Activated effector memory CD4-positive, alpha-beta T cell treated with anti-CD3 and anti-CD28 coated beads, Interleukin-2, amount 50 U/mL, for 16 hours (primary cell): ENCODE measurements around the gene PAPOLG.

ENCODE experiments used
- DNase-seq: peaks from one replicate; pipeline ENCODE4 v3.0.0-alpha.2; 2020

Gene PAPOLG

DNA sequence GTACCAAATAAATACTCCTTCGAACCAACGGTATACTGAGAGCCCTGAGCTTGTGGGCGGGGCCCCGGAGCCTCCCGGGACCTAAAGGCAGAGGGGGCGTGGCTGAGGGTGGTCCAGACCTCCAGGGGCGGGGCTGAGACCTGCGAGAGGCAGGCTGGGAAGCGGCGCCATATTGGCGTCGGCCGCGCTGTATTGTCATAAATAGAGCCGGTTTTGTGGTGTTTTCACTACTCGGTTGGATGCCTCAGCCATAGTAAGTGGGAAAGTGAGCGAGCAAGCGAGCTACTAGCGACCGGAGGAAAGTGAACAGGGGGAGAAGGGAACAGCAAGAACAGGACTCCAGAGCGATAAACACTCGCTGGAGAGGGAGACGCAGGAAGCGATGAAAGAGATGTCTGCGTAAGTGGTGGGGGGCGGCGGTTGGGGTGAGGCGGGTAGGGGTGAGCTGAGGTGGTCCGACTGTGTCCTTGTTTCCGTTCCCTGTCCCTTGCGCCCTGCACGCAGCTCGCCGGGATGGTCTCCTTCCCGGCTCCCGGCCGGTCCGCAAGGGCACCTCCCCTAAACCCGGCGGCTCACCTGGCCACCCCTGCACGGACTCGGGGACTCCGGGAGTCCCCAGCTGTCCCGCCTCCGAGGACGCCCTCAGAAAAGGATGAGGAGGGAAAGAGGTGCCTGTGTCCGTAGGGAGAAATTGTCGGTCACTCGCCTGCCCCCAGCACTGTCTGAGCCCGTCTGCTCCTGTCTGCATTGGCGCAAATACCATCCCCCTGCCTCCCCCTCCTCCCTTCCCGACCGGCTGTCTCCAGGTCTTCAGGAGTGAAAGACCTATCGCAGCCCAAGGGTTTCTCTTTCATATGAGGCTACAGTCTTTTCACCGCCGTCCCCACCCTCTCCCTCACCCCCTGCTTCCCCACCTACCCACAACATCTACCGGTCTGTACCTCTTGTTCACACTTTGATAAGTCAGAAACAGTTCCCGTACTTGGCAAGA is at the start of gene PAPOLG:
PAPOLG (plus strand) TSS at position 172 of the 991 bp plus-strand sequence; CDS start at position 383, 211 bp downstream.
- peak; percentile 99 for DNase-seq

DNA sequence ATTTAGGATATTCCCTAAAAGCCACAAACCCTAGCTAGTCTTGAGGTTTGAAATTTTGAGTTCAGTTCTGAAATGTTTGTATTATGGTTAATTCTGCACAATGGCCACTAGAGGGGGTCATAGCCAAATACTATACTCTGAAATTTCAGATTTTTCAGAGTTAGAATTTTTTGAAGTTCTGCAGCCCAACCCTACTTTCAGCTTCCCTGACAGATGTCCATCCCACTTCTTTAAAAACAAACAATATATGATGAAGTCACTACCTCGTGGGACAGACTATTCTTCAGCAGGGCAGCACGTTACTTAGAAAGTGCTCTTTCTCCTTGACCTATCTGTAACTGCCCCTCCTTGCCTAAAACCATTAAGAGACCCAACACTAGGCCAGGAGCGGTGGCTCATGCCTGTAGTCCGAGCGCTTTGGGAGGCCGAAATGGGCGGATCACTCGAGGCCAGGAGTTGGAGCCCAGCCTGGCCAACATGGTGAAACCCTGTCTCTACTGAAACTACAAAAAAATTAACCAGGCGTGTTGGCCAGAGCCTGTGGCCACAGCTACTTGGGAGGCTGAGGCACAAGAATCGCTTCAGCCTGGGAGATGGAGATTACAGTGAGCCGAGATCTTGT is 48.2 kb upstream of the PAPOLG start:
- DNase-seq: no peak

DNA sequence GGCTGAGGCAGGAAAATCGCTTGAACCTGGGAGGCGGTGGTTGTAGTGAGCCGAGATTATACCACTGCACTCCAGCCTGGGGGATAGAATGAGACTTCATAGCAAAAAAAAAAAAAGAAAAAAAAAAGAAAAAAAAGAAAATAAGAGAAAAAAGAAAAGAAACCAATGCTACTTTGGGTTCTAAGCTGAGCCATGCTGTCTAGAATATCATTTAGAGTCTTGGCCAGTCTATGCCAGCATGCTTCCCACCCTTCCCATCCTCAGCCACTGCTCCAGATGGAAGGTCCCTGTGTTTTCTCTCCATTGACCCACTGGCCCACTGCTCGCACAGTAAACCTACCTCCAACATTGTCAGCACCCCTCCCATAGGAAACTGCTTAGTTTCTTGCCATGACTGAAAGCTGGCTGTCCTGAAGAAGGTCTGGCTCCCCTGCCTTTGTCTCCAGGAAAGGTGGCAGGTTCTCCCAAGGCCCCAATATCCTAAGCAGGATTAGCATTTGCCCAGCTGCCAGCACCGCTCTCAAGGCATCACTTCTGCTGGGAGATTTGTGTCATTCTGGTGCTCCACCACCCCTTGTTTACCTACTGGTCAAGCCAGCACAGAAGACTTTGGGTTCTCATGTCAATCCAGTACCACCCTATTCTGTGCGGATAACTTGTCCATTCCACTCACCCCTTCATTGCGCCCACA is 47.3 kb upstream of the PAPOLG start:
- no peak for DNase-seq

DNA sequence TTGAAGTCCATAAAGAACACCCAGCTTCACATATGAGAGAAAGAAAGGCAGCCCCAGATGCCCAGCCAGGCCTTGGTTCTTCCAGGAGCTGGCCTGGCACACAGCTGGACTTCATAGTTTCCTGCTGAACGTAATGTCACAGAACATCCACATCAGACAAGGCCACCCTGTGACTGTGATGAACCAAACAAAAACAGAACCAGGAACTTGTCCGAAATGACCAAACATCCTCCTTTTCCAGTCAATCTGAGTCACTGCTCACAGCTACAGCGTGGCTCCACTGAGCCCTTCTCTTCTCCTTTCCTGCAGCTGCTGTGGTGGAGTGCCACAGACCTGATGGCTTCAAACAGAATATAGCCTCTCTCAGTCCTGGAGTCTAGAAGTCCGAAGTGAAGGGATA is 45.4 kb upstream of the PAPOLG start:
- DNase-seq: no peak

DNA sequence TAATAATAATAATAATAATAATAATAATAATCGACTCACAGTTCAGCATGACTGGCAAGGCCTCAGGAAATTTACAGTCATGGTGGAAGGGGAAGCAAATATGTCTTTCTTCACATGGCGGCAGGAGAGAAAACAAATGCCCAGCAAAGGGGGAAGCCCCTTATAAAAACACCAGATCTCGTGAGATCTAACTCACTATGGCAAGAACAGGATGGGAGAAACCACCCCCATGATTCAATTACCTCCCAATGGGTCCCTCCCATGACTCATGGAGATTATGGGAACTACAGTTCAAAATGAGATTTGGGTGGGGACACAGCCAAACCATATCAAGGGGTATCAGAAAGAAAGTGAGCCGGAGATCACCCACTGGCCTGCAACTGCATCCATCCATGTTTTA is 40.5 kb upstream of the PAPOLG start:
- DNase-seq: no peak

DNA sequence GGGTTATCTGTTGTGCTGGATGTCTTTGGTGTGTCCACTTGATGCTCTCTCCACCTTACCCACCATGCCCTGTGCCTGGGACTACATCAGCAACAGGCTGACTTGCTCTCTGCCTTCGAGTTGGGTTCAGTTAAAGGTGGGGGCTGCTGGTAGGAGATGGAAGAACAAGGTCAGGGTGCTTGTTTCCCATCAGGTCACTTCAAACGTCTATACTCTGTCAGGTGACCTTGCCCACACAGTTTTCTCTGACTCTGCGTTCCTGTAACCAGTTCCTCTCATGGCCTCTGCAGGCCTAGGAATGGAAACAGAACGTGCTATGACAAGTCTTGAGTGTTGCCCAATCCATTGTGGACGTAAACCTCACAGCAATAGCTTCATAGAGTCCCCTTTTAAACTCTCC is 38.4 kb upstream of the PAPOLG start:
- DNase-seq: no peak

DNA sequence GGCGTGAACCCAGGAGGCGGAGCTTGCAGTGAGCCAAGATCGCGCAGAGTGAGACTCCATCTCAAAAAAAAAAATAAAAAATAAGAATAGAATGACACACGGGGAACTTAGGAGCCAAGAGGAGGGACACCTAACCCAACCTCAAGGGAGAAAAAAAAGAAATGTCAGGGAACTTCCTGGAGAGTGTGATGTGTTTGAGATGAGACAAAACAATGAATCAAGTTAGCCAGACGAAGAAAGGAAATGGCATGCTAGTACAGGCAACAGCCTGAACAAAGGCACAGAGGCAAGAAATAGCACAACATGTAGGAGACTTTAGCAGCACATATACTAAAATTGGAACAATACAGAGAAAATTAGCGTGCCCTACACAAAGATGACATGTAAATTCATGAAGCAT is 36.7 kb upstream of the PAPOLG start:
- no peak for DNase-seq

DNA sequence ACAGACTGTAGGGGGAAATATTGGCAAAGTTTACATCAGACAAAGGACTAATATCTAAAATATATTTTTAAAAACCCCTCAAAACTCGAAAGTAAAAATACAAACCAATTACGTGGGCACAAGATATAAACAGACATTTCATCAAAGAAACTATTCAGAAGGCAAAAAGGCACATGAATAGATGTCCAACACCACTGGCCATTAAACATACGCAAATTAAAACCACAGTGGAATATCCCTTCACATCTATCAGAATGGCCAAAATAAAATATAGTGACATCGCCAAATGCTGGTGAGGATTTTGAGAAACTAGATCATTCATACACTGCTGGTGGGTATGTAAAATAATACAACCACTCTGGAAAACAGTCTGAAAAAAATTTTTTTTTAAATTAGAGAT is 30.6 kb upstream of the PAPOLG start:
- no peak for DNase-seq

DNA sequence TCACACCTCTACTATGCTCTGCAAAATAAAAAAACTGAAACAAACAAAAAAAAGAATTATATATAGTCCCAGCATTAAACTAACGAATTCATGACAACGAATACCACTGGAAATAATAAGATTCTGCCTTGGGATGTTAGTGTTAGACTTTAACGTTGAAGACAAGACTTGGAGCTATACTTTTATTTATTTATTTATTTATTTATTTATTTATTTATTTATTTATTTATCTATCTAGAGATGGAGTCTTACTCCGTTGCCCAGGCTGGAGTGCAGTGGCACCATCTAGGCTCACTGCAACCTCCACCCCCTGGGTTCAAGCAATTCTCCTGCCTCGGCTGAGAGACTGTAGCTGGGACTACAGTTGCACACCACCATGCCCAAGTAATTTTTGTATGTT is 27.2 kb upstream of the PAPOLG start:
- no peak for DNase-seq

DNA sequence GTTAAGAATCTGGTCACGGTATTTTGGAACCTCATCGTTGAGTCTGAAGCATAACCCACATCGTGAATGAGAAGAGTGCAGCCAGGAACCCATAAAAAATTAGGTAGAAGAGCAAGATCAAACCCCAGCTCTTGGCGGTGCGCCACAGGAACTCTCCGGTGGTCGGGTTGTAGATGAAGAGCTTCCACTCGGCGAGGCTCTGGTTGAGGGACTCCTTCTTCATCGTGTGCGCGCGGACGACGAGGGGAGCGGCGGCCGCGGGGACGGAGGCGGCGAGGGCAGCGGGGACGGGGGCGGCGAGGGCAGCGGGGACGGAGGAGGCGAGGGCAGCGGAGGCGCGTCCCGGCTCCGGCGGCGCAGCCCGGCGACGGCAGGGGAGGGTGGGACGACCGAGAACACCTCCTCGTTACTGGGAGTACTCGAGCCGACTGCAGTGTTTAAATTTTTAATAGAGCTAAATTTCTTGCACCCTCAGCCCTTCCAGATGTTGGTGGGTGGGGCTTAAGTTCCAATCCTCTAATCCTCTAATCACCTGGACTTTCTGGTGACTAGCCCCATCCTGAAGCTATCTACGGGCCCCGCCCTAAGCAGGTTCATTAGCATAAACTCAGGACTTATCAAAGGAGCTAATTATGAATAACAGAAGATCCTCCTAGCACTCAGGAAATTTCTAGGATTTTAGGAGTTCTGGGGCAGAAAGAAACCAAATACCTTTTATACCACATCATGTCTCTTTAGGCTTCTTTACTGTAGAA is 20.4 kb upstream of the PAPOLG start:
- DNase-seq: no peak

DNA sequence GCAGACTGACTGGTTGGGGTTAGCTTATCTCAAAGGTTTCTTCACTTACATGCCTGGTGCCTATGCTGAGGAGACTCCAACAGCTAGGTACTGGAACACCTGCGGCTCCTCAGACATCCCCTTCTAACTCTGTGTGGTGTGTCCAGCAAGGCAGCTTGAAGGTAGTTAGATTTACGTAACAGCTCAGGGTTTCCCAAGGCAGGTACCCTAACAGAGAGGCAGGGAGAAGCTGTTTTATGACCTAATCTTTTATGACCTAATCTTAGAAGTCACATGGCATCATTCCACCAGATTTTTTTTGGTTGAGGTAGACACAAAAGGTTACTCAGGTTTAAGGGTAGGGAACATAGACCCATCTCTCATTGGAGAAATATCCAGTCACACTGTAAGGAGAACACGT is 17.4 kb upstream of the PAPOLG start:
- no peak for DNase-seq

DNA sequence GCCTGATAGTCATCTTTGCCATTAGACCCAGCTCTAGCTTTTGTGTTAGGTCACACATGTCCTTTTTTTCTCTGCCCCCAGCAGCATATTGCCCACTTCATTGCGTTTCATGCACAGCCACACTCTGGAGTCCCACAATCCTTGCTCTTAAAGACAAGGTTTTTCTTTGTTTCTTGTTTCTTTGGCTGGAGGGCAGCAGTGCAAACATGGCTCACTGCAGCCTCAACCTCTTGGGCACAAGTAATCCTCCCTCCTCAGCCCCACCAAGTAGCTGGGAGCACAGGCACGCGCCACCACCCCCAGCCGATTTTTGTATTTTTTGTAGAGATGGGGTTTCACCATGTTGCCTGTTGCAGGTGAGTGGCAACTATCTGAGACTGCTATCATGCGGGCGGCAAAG is 16.9 kb upstream of the PAPOLG start:
- DNase-seq: no peak

DNA sequence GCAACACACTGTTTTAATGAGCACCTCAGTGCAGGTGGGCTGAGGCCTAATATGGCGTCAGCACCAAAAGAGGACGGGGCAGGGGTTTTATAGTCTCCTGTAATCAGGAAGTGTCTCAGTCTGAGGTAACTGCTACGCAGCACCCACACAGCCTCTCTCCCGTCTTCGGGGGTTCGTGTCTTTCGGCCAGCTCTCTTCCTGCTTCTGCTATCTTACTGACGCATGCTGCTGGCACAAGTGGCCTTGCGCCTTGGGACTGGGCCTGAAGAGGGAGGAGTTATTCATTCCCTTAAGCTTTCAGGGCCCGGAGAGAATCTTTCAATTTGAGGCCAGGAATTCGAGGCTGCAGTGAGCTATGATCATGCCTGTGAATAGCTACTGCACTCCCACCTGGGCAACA is 14.5 kb upstream of the PAPOLG start:
- no peak for DNase-seq

DNA sequence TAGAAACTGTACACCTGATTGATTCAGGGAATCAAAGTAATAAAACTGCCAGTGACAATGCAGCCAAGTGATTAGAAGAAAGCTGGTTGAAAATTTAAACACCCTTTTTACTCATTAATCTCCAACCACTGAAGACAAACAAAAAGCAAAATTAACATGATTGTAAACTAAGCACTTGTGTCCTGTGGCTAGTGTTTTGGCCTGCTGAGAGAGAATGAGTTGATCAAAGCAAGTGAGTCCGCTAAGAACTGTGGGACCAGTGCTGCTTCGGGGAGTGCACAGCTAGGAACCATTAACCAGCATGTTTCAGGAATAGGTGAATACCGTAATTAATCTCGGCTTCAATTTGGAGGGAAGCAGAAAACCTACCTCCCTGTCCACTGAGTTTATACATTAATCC is 13.6 kb upstream of the PAPOLG start:
- no peak for DNase-seq

DNA sequence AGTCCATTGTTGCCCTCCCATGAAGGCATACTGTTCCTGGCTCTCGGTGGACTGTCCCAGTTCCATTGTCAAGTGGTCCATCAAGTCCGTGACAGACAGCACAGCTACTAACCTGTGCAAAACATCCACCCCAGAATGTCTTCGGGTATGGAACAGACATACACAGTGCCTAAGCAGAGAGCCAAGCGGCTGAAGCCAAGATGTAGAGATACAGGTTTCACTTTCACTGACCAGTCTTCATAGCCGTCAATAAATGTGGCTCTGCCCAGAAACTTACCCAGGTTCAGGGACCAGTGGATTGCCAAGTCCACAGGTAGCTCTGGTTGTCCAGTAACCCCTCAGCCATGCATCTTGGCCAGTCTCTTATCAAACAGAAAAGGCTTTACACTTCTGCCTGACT is 10.7 kb upstream of the PAPOLG start:
- no peak for DNase-seq

DNA sequence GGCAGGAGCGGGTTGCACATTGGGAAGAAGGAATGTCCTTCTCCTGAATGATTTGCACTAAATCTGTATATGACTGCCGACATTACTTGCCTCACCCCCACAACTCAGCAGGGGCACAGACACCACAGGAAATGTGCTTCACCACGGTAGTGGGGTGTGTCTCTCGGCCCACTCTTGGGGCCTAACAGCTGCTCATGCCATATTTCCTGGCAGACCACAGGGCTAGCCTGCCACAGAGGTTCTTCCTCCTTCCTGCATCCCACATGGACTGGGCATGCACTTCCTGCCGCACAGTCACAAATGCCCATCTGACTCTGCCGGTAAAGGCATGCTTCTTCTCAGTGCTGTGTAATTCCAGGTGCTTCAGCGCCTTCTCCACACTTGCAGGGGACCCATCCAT is 10.3 kb upstream of the PAPOLG start:
- DNase-seq: no peak

DNA sequence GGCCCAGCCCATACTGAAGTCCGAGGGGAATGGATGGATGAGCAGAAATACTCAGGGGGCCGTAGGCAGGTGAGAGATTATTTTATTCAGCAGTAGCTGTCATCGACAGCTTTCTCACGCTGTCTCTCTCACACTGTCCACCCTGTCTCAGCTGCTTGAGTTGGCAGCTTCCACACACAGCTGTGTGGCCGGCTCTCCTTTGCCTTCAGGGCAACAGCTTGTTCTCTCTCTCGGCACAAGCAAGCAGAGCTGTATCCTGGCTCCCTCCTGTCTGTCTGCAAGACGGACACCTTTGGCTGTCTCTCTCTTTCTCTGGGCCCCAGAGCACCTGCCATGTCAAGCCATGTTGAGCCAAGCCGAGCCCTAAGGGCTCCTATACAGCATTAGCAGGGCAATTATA is 9.8 kb upstream of the PAPOLG start:
- no peak for DNase-seq

DNA sequence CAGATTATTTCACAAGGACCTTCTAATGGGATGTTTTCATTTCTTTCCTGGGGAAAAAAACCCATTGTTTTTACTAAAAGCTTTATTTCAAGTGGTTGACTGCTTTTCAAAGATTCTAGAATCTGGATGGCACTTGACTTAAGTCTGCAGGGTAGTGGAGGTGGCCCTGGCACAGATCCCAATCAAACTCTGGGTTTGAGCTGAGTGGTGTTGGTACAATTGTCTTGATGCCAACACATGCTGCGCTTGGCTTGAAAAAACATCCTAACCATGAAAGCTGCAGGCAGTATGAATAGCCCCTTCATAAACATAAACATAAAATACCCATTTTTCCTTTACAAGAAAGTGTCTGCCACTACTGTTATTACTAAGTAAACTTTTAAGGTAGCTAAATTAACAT is 3.6 kb downstream of the PAPOLG start:
- DNase-seq: no peak

DNA sequence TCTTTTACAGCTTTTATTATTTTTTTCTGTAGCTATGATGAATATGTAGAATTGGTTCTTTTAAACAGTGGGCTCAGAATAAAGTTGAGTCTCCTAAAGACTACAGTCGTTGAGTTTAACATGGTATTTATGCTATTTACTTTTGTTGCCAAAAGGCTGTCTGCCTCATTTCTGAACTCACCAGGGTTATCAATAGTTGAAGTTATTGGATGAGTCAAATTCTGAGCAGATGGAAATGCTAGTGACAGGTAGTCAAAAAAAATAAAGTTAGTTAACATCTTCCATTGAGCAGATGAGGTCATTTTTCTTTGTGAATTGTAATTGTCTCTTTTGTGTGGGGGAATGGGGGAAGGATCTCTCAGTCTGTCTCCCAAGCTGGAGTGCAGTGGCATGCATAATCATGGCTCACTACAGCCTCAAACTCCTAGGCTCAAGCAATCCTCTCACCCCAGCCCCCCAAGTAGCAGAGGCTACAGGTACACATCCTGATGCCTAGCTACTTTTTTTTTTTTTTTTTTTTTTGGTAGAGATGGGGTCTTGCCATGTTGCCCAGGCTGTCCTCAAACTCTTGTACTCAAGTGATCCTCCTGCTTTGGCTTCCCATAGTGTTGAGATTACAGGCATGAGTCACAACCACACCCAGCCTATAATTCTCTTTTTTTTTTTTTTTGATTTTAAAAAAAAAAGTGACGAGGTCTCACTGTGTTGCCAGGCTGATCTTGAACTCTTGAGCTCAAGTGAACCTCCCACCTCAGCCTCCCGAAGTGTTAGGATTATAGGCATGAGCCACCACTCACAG is 8.9 kb downstream of the PAPOLG start:
- no peak for DNase-seq

DNA sequence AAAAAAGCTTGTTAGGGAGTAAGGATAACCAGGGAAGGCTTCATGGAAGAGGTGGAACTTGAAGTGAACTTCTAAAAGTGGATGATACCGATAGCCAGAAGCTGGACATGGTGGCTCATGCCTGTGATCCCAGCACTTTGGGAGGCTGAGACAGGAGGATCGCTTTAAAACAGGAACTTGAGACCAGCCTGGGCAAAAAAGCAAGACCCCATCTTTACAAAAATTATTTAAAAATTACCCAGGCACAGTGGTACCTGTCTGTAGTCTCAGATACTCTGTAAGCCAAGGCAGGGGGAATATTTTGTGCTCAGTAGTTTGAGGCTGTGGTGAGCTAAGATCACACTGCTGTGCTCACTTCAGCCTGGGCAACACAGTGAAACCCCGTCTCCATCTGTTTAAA is 10.2 kb downstream of the PAPOLG start:
- DNase-seq: no peak

DNA sequence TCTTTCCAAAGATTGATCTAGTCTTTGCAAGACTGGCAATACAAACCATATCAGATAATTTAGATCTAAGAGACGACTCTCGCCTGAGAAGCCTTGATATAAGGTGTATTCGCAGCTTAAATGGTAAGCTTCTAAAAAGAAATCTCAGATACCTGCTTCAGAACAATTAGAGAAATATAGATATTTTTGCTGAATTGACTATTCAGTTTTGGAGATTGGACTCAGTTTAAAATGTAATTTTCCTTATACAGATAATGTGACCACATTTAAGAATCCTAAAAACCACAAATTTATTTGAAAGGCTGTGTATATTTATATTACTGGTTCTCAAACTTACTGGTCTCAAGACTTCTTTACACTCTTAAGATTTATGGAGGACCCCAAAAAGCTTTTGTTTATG is 15.4 kb downstream of the PAPOLG start:
- DNase-seq: no peak

DNA sequence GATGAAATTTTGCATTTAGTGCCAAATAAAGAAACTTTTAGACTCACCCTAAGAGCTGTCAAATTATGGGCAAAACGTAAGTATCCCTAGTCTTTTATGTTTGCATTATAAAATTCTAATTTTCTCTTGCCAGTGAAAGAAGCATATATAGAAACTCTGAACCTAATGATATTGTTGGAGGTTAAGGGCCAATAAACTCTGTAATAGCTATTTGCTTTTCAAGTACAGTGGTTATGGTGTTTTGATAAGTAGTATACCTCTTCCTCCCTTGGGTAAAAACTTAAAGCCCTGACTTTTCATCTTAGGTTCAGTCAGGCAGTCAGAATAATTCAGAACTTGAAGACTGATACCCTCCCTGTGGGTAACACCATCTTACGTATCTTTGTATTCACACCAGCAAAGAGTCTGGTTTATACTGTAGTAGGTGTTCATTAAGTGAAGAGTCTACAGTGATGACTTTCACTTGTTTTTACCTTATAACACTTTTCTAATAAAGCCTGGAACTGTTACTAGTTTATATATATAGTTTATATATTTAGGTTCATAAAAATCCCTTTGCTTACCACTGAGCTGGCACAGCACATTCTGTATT is 19.1 kb downstream of the PAPOLG start:
- DNase-seq: no peak
